SW480 (cell line): Measurements from ENCODE around the gene DGCR2.
"Not testable (repeated sequence)": the region's sequence is repeated elsewhere in the genome, so short reads cannot be mapped to it uniquely, and the experiment has no call there.

Experiments
- DNase-seq: peaks from one replicate; pipeline ENCODE4 v3.0.0-alpha.2; 2016; ENCODE audit warnings: low spot score

DGCR2 gene

DNA sequence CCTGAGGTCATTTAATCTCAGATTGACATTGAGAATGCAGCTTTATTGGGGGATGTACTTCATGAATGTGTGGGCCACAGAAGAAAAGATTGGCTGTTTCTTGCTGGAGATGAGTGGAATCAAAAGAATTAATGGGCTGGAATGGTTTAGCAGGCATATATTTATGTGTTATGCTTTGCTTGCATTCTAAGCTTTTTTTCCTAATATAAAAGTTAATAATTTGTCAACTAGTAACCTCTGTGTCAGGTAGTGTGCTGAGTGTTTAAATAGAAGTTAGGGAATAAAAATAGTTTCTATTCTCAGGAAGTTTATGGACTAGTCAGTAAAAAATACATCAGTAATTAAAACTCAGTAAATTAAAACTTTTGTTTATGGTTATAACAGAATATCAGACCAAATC is 118.7 kb downstream of the DGCR2 start:
- no peak for DNase-seq

DNA sequence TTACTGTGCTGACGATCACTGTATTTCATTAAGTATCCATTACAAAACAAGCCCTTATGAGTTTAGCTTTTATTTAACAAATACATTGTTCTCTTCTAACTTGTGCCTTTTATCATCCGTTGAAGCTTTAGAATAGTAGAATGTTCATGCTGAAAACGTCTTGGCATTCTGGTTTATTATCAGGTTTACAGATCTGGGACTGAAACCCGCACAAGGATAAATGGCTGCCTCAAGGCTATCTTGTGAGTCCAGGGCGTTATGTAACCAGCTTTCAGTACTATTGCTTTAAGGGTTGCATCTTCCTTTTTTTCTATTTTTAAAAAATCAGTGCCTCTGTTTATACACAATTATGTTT is 119.6 kb downstream of the DGCR2 start:
- DNase-seq = no peak

GRCh38 chr22:19001204-19001603 is 121.0 kb downstream of the DGCR2 start:
- DNase-seq = no peak

DNA sequence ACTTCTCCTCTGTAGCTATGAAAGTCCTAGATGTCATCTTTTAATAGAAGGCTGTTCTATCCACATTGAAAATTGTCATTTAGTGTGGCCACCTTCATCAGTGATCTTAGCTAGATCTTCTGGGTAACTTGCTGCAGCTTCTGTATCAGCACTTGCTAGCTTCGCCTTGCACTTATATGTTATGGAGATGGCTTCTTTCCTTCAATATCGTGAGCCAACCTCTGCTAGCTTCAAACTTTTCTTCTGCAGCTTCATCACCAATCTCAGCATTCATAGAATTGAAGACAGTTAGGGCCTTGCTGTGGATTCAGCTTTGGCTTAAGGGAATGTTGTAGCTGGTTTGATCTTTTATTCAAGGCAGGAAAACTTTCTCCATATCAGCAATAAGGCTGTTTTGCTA is 122.1 kb downstream of the DGCR2 start:
- DNase-seq = not testable (repeated sequence)

DNA sequence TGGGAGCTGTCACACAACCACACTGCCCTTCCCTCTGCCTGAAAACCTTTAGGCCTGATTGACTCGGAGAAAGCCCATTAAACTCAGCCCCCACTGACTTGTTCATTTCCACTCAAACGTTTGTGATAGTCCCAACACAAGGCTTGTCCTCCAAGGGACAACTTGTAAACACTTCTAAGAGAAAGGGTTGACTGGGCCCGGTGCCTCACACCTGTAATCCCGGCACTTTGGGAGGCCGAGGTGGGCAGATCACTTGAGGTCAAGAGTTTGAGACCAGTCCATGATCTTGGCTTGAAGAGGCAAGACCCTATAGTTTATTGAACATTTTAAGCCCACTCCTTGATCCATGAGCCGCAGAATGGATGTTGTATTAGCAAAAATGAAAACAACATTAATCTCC is 122.8 kb downstream of the DGCR2 start:
- no peak for DNase-seq

GRCh38 chr22:18999008-18999407 is 123.2 kb downstream of the DGCR2 start:
- no peak for DNase-seq

GRCh38 chr22:18997925-18998315 is 124.3 kb downstream of the DGCR2 start:
- DNase-seq = no peak

DNA sequence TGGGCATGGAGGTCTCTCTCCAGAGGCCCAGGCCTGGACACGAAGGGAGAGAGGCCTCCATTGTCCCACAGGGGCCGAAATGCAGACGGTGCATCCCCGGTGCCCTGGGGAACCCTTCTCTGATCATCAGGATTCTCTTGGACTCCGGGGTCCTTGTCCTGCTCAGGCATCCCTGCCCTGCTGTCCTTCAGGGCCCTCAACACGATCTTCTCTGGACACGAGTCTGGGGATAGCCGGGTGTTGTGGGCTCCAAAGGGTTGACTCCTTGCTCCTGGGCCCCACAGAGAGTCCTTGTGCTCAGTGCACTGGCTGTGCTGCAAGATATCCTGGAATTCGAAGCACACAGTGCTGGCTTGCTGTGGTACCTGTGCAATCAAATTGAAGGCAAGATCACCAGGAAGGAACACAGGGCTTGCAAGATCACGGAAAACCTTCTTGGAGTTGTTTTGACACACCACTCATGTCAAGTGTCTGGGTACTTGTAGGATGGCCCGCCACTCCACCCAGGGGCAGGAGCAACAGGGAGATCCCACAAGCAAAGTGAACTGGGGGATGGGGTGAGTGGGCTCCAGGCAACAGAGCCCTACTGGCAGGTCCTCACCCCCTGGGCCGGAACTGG is 124.8 kb downstream of the DGCR2 start:
- DNase-seq = no peak

- DNase-seq = no peak
Observed at GRCh38 chr22:18996376-18996900, 125.8 kb downstream of the DGCR2 start.

DNA sequence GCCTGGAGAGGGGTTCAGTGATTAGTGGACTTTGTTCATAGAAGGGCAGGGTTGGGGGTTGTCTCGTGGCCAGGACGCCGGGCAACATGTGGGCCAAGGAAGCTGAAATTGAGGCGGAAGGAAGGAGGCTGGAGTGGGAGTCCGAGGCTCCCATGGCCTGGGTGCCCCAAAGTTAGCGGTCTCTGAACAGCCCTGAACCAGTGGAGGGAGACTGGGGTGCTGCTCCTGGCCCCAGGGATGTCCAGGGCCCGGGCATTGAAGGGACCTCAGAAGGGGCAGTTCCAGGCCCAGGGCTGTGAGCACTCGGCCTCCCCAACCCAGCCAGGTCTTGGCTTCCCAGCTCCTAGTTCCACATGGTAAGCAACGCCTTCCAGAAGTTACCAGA is 126.9 kb downstream of the DGCR2 start:
- no peak for DNase-seq

DNA sequence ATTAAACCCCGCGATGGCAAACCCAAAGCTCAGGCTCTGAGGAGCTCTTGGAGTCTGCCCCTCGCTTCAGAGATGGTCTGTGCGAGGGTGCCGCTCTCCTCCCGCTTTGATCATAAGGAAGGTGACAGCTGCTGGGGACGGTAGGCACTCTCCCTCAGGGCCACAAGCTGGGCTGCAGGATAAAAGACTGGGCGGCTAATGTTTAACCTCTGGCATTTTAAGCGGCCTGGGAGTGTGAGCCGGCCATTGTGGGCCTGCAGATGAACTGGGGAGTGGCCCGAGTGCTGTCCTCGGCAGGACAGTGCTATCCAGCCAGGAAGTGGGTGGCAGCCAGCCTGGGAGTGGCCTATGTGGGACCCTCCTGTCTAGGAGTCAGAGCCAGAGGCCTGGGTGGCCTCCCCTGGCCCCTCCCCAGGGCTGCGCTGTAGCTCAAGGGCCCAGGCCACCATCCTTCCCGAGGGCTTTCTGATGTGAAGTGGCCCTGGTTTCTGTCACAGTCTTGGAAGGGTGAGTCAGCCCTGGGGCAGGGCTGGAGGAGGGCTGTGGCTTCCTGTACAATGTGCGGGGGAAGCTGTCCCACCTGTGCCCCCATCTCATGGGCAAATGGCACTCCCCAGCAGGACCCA is 127.4 kb downstream of the DGCR2 start:
- peak; percentile 68 for DNase-seq

GRCh38 chr22:18994056-18994455 is 128.2 kb downstream of the DGCR2 start:
- DNase-seq = no peak

GRCh38 chr22:18992543-18993198 is 129.5 kb downstream of the DGCR2 start:
- DNase-seq = no peak

GRCh38 chr22:18991821-18992442 is 130.3 kb downstream of the DGCR2 start:
- DNase-seq = no peak

- no peak for DNase-seq
Observed at GRCh38 chr22:18991138-18991432, 131.1 kb downstream of the DGCR2 start.

DNA sequence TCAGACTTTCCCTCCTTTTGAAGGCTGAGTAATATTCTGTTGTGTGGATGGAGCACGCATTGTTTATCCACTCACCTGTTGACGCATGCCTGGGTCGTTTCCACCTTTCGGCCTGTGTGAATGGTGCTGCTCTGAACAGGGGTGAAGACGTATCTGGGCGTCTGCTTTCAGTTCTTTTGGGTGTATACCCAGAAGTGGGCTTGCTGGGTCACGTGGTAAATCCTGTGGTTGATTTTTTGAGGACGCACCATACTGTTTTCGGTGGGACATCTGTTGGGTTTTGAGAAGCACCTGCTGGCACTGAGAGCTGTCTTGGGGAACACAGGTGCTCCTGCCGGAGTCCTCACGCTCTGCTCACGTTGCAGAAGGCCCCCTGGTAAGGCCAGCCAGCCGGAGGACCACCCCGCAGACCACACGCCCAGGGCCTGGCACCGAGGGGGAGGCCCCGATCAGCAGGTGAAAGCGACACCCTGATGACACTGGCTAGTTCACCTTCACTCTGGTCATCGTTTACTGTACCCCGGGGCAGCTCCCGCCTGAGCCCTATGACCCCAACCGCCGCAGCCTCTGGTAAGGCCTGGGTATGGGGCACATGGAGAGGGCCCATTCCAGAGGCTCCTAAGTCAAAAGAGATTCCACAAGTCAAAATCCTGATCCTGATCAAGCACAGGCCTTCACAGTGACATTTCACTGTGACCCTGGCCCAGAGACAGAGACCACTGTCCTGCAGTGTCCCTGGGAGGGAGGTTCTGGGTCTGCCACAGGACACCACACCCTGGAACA is 131.7 kb downstream of the DGCR2 start:
- DNase-seq = no peak

GRCh38 chr22:18988958-18989357 is 133.3 kb downstream of the DGCR2 start:
- no peak for DNase-seq

- no peak for DNase-seq
Observed at GRCh38 chr22:18987765-18988164, 134.4 kb downstream of the DGCR2 start.

DNA sequence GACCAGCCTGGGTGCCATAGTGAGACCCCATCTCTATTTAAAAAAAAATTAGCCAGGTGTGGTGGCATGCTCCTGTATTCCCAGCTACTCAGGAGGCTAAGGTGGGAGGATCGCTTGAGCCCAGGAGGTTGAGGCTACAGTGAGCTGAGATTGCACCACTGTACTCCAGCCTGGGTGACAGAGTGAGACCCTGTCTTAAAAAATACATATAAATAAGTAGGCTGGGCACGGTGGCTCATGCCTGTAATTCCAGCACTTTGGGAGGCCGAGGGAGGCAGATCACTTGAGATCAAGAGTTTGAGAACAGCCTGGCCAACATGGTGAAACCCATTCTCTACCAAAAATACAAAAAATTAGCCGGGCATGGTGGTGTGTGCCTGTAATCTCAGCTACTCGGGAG is 135.1 kb downstream of the DGCR2 start:
- DNase-seq = not testable (repeated sequence)
